ENCODE measurements around the gene MED29.

MED29 gene, protein sequence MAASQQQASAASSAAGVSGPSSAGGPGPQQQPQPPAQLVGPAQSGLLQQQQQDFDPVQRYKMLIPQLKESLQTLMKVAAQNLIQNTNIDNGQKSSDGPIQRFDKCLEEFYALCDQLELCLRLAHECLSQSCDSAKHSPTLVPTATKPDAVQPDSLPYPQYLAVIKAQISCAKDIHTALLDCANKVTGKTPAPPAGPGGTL

DNA sequence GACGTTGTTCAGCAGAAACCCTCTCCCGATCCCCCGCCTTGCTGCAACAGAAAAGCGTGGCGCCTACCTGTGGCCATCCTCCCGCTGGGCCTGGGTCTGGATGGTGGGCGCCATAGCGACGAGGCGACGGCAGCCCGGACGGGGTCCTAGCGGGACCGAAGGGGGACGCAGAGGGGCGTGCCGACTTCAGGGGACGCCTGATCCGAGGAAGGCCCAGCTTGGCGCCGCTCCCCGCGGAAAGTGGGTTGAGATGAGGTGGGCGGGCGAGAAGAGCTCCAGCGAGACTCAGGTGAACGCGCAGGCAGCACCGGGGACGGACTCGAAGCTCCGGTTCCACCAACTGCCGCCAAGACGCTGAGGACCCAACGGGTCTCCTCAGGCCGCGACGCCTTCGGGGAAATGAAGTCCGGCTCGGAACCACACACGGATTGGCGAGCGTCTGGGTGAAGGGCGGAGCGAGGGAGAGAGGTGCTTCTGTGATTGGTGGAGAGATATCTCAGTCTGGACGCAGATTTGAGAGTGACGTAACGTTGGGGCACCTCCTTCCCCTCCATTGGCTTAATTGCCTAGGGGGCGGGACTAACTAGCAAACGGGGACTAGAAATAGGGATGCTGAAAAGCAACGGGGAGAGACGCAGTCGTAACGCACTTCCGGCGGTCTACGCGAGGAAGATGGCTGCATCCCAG lies at the start of gene MED29, which contains the start of gene PAF1:
Gene MED29, plus strand, starts transcription at position 628 of the 687 bp plus-strand sequence. Its CDS starts 45 bp downstream, at position 673.
Gene PAF1, minus strand, starts transcription at position 356 of the 687 bp plus-strand sequence. Its CDS starts 242 bp downstream, at position 114.
- peak; percentile 99 for DNase-seq (ENCODE audit: low read depth)

DNA sequence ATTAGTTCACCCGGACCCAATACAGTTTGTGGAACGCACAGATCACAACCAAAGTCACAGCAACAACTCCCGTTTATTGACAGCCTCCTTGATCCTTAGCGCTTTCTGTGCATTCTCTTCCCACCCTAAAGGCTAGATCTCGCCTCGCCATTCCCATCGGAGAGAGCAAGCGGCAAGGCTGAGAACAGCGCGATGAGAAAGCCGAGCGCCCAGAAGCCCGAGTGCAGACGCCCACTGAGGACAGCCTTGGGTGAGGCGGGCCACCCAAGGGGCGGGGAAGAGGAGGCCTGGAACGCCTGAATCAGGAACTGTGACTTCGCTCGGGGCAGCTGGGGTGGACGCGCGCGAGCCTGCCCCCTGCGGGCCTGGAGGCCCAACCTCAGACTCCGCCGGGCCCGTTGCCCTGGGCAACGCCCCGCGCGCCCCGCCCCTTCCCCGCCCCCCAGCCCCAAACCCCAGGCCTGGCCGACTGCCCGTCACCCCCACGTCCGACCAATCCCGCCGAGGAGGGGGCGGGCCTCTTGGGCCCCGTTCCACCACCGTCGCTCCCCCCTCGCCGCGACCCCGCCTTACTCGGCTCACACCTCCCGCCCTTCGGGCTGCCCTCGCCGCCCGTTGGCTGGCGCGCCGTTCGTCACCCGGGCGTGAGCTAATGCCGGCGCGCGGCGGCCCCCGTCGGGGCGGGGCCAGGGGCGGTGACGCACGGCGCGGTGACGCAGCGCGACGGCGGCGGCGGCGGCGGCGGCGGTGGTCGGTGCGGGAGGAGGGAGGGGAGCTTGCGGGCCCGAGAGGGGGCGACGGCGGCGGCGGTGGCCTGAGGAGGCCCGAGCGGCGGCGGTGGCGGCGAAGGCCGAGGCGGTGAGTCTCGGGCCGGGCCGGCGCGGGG lies 49.2 kb upstream of the MED29 start, which contains the start of gene SAMD4B:
Gene SAMD4B, plus strand, starts transcription at position 703 of the 886 bp plus-strand sequence. CDS start 14,473 bp downstream, outside the sequence.
- DNase-seq (ENCODE audit: low read depth) = peak; percentile 98

DNA sequence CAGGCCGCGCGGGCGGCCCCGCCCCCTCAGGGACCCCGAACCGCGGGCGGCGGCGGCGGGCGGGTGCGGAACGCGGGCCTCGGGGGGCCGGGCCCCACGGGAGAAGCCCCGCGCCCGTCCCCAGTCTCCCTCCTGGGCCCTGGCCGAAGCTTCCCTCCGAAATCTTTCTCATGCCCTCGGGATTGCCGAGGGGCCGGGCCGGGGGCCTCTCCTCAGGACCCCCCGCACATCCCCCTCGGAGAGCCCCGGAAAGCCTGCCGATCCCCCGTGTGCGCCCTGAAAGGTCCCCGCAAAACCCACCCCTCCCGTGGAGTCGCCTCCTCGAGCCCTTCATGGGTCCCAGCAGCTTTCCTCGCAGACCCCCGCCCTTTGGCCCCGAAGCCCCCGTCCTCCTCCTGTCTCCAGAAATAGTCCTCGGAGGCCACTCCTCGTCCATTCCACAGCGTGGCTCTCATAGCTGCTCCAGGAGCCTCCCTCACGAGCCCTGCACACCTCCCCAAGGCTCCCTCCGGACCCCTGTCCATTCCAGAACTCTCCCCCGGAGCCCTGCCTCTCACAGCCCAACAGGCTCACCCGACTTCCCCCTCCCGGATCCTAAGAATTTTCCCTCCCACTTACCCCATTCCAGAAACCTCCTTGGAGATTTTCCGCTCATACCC lies 48.4 kb upstream of the MED29 start:
- peak; percentile 25 for DNase-seq (ENCODE audit: low read depth)

DNA sequence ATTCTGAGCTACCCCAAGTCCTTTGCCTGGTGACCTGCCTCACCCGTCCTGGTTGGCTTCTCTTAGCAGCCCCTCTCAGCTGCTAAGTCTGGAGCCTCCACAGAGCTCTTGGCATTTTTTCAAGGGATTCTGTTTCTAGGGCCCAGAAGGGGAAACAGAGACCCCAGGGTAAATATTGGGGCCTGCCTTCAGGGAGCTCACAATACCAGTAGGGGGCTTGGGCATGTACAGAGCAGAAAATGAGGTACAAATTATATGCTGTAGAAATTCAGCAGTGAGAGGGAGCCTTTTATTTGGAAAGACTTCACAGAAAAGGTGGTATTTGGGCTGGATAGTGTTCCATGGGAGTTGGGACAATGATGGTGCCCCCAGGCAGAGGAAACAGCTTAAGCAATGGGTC lies 45.2 kb upstream of the MED29 start:
- DNase-seq (ENCODE audit: low read depth) = no peak

DNA sequence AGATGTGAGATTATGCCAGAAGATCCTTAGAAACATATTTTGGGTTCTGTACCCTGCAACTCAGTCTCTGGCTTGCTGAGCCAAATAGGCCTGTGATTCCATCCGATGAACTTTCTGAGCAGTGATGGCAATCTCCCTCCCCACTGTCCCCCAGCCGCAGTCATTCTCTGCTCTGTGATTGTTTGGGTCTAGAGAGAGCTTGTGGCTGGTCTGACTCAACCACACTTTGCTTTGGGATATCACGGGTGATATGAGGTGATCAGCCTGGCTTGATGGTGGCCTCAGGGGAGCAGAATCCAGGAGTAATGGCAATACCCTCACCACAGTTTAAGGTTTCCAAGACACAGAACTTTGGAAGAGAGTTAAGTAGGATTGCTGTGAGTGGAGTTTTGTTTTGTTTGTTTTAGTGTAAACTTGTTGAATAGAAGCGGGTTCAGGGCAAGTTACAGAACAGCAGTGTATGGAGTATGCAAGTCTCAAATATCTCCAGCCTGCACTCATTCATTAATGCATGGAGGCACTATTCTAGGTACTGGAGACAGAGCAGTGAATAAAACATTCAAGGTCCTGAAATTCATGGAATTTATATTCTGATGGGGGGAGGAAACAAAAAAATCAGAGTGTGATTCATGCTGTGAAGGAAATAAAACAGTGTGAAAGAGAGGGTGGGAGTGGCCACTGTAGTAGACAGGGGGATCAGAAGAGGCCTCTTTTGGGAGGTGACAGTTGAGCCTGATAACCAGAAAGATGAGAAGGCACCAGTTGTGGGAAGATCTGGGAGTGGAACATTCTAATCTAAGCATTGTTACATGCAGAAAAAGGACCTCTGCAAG lies 43.6 kb upstream of the MED29 start:
- peak; percentile 60 for DNase-seq (ENCODE audit: low read depth)

DNA sequence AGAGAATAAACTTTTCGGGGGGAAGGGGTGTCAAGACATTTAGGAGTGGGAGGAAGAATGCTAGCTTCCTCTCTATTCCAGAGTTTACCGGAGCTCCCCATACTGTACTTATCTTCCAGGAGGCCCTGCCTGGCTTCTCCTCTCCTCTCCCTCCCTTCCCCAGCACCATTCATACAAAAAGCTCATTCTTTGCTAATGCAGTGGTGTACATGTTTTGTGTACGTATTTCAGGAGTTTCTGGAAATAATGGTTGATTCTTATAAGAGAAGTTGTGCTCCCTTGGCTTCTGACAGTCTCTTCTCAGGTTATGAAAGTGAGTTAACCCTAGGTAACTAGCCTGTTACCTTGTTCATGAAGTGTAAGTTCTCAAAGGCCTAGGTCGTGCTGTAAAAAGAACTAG lies 41.9 kb upstream of the MED29 start:
- DNase-seq (ENCODE audit: low read depth) = no peak

DNA sequence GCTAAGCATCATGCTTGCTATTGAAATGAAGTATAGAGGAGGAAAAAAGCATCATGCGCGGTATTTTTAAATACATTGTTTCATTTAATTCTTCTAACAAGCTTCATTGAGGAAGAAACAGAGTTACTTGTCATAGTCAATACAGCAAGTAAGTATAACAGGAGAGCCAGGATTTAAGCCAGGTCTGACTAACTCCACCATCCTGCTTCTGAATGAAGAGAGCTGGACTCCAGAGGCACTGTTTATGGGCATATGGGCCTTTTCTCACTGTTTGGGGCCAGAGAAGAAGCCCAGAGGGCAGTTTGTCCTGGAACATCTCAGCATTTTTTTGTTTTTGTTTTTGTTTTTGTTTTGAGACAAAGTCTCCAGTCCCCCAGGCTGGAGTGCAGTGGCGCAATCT lies 41.0 kb upstream of the MED29 start:
- DNase-seq (ENCODE audit: low read depth) = no peak

DNA sequence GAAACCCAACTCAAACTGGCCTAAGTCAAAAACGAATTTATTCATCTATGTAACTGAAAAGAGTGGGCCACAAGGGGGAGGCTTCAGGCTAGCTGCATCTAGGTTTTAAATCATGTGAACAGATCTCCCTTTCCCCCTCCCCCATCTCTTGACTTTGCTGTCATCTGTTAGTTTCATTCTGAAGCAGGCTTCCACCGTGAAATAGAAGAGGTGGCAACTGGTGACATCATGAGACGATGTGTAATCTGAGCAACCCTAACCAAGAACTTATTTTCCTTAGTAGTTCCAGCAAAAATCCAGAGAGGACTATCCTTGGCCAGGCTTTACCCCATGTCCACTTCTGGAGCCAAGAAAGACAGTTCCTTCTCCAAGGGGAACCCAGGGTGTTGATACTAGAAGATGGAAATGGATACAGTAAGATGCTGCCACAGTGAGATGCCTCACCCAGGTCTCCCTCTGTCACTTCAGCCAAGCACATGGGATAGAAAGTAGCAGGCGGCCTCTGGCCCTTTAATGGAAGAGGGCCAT lies 39.6 kb upstream of the MED29 start:
- peak; percentile 14 for DNase-seq (ENCODE audit: low read depth)

DNA sequence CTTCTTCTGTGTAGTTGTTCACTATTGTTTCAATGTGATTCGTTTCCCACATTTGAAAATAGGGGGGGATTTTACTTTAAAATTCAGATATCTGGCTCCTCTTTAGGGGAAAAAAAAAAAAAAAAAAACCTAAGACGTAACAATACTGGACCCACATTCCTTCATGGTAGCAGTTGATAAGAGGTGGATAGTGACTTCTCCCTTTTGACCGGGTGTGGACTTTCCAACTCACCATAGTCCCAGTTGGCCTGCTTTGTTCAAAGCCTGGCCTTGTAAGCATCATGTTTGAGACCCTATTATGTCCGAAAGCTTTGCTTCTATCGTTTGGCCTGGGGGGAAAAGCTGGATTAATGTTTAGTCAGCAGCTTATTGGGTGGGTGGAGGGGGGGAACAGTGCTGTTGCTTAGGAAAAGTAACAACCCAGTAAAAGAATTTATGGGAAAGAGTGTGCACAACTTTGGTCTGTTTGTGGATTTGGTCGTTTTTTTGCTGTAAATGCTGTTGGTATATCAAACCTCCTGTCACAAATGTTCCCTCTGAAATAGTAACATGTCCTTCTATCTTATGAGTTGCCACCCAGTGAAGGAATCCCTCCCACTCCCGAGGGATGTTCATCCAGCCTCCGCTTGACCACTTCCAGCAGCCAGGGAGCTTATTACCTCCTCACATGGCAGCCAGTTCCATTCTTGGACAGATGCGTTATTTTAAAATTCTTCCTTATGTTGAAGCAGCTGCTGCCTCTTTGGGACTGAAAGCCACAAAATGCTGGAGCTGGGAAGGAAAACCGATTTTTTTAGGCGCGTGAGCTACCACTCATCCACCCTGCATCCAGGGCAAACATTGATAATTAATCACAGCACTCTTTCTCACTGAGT lies 38.6 kb upstream of the MED29 start:
- DNase-seq (ENCODE audit: low read depth) = no peak

DNA sequence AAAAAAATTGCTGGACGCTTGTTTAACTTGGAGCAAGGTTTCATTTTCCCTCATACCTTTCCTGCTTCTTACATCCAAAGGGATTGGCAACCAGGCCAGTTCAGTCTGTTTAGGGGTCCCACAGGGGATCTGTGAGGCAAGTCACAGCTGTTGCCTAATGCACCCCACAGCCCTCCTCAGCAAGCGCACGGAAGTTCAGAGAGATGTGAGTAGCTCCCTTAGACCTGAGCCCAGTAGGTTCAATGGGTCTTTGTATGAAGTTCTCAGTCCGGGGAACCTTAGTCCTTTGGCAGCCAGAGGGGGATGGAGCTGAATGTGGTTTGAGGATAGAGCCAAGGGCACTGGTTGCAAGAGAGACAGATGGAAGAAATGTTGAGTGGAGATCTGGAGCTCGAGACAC lies 35.9 kb upstream of the MED29 start:
- DNase-seq (ENCODE audit: low read depth) = no peak

DNA sequence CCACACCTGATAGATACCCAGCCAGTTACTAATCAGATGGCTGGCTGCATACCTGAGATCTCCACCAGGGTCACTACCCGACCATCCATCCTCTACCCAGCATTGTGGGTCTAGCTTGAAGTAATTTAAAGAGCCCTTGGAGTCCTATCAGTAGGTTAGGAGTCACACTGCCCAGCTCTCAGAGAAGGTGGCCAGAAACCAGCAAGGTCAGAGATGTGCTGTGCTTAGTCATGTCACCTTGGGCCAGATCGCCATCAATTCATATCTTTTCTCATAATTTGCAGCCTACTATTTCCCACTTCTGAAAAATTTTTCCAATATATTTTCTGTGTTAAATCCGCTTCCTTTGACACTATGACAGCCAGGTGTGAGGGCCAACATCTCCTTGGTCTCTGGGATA lies 35.1 kb upstream of the MED29 start:
- DNase-seq (ENCODE audit: low read depth) = no peak

DNA sequence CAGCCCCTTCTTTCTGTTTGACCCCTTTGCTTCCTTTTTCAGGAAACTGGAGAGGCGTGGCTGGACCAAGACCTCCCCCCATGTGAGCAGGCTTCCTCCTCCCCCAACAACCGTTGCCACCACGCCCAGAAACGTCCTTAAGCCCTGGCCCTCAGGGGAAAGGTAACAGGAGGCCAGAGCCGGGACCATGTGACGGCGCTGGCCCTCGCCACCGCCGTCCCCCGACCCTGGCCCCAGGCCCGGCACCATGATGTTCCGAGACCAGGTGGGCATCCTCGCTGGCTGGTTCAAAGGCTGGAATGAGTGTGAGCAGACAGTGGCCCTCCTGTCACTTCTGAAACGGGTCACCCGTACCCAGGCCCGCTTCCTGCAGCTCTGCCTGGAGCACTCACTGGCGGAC lies 34.5 kb upstream of the MED29 start:
- DNase-seq (ENCODE audit: low read depth) = no peak

DNA sequence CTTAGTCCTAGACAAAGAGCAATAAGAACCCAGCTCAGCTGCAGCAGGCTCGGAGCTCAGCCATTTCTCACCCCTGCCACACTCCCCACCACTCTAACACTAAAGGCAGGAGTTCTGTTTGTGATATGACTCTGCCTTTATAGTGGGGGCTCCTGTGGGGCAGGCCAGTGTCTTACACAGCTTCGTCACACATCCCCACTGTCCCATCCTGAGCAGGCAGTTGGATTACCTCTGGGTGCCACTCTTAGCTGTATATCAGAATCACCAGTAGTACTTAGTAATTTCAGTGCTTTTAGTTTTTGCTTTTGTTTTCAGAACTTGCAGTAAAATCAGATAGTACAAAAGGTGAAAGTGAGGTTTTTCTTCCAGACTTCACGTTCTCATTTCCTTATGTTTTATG lies 32.2 kb upstream of the MED29 start:
- no peak for DNase-seq (ENCODE audit: low read depth)

DNA sequence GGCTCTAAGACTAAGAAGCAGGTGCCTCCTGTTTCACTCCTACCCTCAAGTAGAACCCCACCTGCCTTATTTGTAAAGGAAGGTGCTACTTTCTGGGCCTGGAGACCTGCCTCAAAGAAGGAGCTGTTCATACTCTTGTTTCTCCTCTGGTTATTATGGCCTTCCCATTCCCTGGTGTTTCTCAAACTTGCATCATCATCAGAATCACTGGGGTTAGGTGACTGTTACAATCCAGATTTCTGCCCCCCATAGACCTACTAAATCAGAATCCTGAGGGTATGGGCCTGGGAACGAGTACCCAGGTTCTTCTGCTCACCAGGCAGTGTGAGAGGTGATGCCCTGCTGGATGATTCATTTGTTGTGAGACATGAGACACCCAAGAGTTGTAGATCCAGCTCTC lies 30.6 kb upstream of the MED29 start:
- no peak for DNase-seq (ENCODE audit: low read depth)

DNA sequence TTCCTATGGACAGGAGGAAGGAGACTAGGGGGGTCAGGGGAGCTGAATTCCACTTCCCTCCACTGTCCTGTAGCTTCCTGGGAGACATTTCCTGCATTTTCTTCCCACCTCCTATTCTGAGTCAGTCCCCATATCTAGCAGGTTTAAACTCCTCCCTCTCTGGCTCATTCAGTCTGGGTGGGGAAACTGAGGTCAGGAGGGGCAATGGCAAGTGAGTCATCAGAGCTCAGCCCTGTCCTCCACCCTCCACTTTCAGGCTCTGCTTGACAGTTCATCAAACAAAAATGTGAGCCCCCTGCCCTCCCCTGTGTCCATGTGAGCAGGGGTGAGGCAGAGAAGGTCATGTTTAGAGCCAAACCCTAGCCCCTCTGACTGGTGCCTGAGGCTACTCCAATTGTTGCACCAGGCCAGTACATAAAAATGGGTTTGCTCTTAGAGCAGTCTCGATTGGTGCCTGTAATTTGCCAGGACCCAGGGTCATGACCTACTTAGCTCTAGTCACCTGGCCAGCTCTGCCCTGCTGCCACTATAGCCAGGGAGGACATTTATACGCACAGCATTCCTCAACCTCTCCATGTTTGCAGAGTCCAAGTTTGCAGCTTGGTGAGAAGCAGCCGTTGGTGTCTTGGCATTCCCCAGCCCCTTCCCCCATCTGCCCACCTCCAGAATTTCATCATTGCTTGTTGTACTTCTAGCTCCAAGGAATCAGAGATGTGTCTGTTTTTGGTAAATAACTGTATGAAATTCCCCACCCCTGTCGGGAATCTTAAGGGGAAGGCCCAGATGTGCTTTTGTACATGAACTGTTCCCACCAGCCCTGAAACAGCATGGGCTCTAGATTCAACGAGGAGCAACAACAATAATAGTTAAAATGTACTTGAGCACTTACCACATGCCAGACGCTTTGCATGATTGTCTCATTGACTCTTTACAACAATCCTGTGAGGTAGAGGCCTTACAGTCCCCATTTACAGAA lies 28.2 kb upstream of the MED29 start:
- DNase-seq (ENCODE audit: low read depth) = peak; percentile 78

DNA sequence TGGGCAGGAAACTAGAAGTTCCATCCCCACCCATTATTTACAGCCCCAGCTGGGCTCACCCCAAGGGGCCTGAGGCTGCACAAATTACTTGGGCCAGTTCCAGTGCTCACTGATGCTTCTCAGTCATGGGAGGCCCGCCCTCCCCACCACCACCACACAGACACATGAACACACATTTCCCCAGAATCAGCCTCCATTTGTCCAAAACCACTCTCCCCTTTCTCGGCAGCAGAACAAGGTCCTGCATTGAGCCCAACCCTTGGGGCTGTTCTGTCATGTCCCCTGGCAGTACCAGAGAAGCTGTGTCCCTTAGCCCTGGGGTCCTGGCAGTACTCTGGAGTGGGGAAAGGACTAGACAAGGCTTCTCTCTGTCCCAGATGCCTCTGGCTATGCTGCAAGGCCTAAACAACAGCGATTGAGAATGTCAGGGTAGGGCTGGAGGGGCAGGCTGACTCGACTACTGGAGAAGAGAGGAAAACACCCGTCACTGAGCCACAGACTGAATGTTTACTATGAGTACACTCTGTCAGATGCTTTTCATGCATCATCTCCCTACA lies 27.2 kb upstream of the MED29 start:
- DNase-seq (ENCODE audit: low read depth) = peak; percentile 90

DNA sequence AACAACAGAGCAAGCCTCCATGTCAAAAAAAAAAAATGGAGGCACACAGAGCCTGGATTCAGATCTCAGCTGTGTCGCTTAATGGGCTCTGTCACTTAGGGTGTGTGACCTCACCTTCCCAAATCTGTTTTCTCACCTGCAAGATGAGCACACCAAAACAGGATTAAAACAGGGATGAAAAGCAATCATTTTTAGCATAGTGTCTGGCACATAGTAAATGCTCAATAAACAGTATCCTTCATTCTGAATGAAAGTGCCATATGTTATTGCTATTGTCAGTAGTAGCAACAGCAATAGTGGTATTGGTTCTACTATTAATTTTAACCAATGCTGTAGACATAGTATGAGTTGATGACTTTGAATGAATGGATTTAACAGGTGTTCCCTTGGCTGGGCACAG lies 25.6 kb upstream of the MED29 start:
- no peak for DNase-seq (ENCODE audit: low read depth)

DNA sequence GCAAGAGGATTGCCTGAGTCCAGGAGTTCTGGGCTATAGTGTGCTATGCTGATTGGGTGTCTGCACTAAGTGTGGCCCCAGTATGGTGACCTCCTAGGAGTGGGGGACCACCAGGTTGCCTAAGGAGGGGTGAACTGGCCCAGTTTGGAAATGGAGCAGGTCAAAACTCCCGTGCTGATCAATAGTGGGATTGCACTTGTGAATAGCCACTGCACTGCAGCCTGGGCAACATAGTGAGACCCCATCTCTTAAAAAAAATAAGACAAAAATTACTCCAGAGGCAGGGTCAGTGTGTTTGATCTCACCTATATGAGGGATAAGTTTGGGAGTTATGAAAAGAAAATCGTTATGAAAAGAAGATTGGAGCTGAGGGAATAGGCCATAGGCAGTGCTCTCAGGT lies 22.0 kb upstream of the MED29 start:
- no peak for DNase-seq (ENCODE audit: low read depth)

Measured in iris pigment epithelial cell (primary cell).